Heart left ventricle (tissue), 13 donors: ENCODE data around the gene CDC20.

Experiments used
- POLR2A ChIP-seq, 2 donors: fragments of 450-650 bp; IDR thresholded peaks; one replicate each; pipeline ENCODE4 v1.6.1; 2017; ENCODE audit warnings: antibody characterized with exemption in 2 of 2, mild to moderate bottlenecking in 2 of 2, moderate library complexity in 2 of 2
- TF ChIP-seq, protein P1 (sequence below), 12 donors: fragments of 200-600 bp; sonication (generic) in 4 of 12; IDR thresholded peaks; one replicate each; pipeline versions ENCODE4 v1.5.0 to v1.8.0; 2018 to 2022; ENCODE audit warnings: antibody characterized with exemption in 12 of 12, mild to moderate bottlenecking in 5 of 12
- donor health status: ischemic (EF 13 %, LVEDD 7.1; RV severe dilation, severe dysfunction).
- donor health status: DM: no; HTN: yes; CAD: no.
- donor health status: DM: no; HTN: no; CAD: no.
- donor health status: ischemic (EF 25% LVEDD 6.9; RV normal size, moderate dysfunction).
- donor health status: ischemic (EF 25% LVEDD 5.7; RV mildly dilated, moderate dysfunction).
- donor health status: ischemic (EF 35%, LVEDD 5.7; RV mildly dilated, moderate dysfunction).
- donor health status: nonischemic (EF 11% LVEDD 7.7; RV severe dilation, severe dysfunction).
- donor health status: DM: yes; HTN: yes; CAD: no.
- donor health status: PGD.
- donor health status: ischemic (EF 29% LVEDD 5.4; RV normal size, mild dysfunction).
- donor health status: nonischemic (EF 23%, LVEDD 6.1; RV moderate dilation, normal function).

DNA sequence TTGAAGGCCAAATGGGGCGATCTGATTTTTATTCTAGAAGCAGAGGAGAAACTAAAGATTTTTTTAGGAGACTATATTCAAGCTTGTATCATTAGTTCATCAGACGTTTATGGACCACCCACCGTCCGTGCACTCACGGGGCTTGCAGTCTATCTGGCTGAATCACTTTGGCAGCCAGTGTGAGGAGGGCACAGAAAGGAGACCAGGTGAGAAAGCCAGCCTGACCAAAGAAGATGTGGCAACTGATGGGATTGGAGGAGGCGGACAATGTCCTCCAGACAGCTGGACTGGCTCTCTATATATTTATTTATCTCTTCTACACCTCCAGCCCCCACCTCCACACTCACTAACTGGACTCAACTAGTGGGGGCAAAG lies 9.9 kb downstream of the CDC20 start:
- TF ChIP-seq, protein P1, sequence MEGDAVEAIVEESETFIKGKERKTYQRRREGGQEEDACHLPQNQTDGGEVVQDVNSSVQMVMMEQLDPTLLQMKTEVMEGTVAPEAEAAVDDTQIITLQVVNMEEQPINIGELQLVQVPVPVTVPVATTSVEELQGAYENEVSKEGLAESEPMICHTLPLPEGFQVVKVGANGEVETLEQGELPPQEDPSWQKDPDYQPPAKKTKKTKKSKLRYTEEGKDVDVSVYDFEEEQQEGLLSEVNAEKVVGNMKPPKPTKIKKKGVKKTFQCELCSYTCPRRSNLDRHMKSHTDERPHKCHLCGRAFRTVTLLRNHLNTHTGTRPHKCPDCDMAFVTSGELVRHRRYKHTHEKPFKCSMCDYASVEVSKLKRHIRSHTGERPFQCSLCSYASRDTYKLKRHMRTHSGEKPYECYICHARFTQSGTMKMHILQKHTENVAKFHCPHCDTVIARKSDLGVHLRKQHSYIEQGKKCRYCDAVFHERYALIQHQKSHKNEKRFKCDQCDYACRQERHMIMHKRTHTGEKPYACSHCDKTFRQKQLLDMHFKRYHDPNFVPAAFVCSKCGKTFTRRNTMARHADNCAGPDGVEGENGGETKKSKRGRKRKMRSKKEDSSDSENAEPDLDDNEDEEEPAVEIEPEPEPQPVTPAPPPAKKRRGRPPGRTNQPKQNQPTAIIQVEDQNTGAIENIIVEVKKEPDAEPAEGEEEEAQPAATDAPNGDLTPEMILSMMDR (IDR thresholded peaks at IDR 0.05) = no peak
- no peak for TF ChIP-seq POLR2A (IDR thresholded peaks at IDR 0.05)
